T47D (cell line): ENCODE measurements around the gene CYP2C9.

Experiments
- DNase-seq, 2 experiments: peaks; one replicate each; pipeline versions ENCODE4 v3.0.0 to v3.0.0-alpha.2; 2011 to 2012; ENCODE audit warnings: low read depth in 1 of 2, low spot score in 1 of 2
- JUND ChIP-seq: IDR thresholded peaks from 2 replicates; pipeline ENCODE4 v1.6.1; 2012; ENCODE audit warnings: low read depth
- in situ Hi-C: cut with HindIII; loops from 2 replicates; pipeline ENCODE4 v1.10.0; 2016; ENCODE audit warnings: low sequenced_read_pairs, low pct_unique_long_range_greater_than_20kb

Gene CYP2C9

DNA sequence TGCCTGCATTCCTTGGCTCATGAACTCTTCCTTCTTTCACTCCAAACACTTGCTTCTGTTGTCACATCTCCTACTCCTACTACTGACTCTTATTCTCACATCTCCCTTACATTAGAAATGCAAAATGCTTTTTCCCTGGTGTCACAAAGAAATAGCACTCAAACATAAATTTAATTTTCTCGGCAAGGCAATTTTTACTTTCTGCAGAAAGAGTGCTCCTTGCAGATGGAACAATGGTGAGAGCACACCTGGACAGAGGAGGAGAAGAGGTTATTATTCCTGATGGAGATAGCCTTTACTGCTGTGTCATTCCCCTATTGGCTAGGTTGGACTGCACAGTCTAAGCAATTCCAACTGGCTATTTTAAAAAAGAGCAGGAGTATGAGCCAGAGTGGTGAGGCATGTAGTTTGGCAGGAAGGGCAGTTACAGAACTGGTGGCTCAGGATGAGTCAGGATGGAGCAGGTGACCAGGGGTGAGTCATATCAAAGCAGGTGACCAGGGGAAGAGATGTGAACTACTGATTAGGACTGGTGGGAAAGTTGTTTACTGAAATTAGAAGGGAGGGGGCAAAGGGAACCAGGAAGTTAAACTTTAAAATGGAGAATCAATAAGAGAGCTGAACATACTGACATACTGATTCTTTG, 52.9 kb downstream of the CYP2C9 start:
- in situ Hi-C loops: no loop called here
- TF ChIP-seq JUND: no peak
- DNase-seq: no peak

DNA sequence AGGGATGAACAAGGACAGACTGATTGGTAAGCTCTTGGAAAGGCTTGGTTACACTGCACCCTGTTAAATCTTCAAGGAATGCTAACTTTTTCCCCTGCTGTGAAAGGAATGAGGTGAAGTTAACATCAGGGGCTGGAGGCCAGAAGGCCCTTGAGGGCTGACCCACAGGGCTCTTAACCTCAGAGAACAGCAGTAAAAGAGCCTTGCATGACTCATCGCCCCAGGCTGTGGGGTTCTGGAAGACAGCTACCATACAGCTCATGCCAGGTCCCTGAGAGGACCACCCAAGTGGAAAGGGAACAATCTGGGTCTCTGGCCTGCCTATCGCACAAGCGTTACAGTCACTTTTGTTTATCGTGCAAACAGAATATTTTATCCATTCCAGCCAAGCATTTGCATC, 54.4 kb downstream of the CYP2C9 start:
- no peak for TF ChIP-seq JUND
- in situ Hi-C loops: no loop called here
- DNase-seq: no peak

GRCh38 chr10:94997741-94998174, 59.3 kb downstream of the CYP2C9 start:
- in situ Hi-C loops: no loop called here
- no peak for TF ChIP-seq JUND
- peak in 1 of 2 experiments; percentile 15 for DNase-seq

DNA sequence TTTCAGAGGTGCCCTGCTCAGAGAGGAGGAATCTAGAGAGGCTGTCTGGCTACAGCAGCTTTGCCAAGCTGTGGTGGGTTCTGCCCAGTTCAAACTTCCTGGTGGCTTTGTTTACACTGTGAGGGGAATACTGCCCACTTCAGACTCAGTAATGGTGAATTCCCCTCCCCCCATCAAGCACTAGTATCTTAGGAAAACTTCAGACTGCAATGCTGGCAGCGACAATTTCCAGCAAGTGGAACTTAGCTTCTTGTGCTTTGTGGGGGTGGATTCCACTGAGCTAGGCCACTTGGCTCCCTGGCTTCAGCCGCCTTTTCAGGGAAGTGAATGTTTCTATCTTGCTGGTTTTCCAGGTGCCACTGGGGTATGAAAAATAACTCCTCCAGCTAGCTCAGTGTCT, 88.0 kb downstream of the CYP2C9 start:
- in situ Hi-C loops: no loop called here
- no peak for TF ChIP-seq JUND
- DNase-seq: no peak

DNA sequence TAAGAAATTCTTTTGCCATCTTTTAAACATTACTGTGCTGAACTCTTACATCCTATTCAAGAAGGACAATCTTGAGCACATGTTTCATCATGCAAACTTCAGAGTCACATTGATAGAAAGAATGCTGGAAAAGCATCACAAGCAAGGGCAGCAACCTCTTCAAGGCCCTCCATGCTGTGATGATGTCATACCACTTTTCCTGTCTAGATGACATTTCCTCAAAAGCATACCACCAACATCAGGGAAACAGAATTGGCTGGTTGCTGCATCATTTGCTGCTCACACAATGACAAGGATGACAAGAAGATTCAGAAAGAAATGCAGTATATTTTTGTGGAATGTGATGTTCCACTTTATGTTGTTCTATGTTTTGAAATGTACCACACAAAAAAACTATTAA, 93.2 kb downstream of the CYP2C9 start:
- in situ Hi-C loops: no loop called here
- DNase-seq: no peak
- no peak for TF ChIP-seq JUND

DNA sequence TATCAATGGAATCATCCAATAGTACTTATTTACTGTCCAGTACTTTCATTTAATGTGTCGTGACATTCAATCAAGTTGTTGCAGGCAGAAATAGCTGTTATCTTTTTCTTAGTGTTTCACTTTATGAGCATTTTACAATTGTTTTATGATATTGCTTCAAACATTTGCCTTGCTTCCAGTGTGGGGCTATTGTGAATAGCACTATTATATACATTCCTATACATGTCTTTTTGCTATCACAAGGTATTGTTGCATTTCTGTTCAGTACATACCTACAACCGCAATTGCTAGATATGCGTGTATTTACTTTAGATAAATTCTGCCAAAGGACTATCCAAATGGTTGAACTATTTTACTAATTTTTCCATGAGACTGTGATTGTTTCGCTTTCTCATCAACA, 95.9 kb downstream of the CYP2C9 start:
- in situ Hi-C loops: no loop called here
- no peak for DNase-seq
- no peak for TF ChIP-seq JUND

DNA sequence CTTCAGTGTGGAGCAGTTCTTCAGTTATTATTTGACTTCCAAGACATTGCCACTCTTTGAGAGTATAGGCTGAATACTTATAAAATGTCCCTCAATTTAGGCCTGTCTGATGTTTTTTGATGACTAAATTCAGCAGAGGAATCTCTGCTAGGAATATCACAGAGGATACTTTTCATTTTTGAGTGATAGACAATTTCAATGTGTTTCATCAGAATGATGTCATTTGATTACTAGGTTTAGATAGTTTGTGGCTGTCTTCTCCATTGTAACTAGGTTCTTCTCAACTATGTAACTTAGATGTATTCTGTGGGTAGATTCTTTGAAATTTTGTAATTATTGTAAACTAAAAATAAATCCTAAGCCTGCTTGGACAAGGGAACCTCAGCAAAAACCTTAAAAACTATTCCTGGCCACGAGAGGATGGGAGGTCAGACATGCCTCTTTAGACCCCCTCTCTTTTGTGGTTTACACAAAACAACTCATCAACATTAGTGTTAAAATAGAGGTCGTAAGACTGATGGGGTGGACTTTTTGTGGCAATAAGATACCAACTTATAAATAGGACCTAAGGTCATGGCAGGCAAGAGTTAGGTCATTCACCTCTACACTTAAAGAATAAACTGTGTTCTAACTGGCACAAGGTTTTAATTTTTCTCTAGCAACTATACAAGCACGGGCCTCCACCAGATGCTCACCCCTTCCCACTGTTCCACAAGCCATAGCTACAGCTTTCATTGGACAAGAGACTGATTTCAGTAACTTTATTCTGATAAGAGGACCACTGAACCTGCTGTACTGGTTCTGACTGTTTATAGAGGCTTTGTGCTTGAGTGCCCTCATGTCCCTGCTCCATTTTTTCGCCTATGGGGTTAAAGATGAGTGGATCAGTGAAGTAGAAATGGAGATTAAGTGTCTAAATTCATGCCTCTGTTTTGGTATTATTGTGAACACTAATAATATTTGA, 97.2 kb downstream of the CYP2C9 start:
- in situ Hi-C loops: no loop called here
- no peak for DNase-seq
- TF ChIP-seq JUND: no peak

DNA sequence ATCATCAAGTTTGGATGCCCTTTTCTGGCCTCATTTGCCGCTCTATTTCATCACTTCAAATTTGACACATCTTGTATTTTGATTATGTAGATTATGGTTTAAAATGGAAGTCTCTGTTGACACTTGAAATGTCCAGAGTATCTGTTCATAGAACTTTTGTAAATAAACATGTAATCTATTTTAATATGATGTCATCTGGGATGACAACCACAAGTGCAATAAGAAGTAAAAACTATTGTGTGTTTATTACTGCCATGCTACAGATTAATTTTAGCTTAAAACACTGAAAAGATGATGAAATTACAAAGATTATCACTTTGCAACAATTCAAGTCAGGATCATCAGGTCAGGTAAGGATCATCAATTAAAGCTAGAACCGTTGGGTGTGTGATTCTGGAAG, 100.8 kb downstream of the CYP2C9 start:
- DNase-seq: no peak
- in situ Hi-C loops: no loop called here
- no peak for TF ChIP-seq JUND
